ENCODE results near the gene RCAN1. TPM values are rescaled to one million over a fixed set of nuclear protein-coding genes. Genes with fewer than 3 reads are reported as not detected.

RCAN1 gene
- total and polyA plus RNA-seq, 9 of the 15 experiments (the other 6 are each of a cell fraction or from before 2014, with no cell fraction given) = 4.4 to 16.5 (median 12.3) TPM

- TF ChIP-seq MGA (IDR thresholded peaks at IDR 0.05) (peak; percentile 94), TRIM28 (IDR thresholded peaks at IDR 0.05) (no peak), MNT (conservative IDR thresholded peaks at IDR 0.05) (peak; percentile 85 to 91)
- TF ChIP-seq, protein P1, sequence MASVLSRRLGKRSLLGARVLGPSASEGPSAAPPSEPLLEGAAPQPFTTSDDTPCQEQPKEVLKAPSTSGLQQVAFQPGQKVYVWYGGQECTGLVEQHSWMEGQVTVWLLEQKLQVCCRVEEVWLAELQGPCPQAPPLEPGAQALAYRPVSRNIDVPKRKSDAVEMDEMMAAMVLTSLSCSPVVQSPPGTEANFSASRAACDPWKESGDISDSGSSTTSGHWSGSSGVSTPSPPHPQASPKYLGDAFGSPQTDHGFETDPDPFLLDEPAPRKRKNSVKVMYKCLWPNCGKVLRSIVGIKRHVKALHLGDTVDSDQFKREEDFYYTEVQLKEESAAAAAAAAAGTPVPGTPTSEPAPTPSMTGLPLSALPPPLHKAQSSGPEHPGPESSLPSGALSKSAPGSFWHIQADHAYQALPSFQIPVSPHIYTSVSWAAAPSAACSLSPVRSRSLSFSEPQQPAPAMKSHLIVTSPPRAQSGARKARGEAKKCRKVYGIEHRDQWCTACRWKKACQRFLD (CRISPR knock-in tag; IDR thresholded peaks at IDR 0.05) = peak; percentile 47; the same call in 1 of the 2 replicates
- TF ChIP-seq, protein P2, sequence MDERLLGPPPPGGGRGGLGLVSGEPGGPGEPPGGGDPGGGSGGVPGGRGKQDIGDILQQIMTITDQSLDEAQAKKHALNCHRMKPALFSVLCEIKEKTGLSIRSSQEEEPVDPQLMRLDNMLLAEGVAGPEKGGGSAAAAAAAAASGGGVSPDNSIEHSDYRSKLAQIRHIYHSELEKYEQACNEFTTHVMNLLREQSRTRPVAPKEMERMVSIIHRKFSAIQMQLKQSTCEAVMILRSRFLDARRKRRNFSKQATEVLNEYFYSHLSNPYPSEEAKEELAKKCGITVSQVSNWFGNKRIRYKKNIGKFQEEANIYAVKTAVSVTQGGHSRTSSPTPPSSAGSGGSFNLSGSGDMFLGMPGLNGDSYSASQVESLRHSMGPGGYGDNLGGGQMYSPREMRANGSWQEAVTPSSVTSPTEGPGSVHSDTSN (CRISPR knock-in tag; IDR thresholded peaks at IDR 0.05; ENCODE audit: low read depth) = no peak
- TF ChIP-seq, protein P2 (tag; conservative IDR thresholded peaks at IDR 0.05; ENCODE audit: low read depth) = 0 out of 2 replicates have a peak, but pooled peaks have one; percentile 16
Measured at GRCh38 chr21:34639882-34640788, 25.2 kb upstream of the RCAN1 start (continued).
